HepG2 (cell line): ENCODE data around the gene UBE2C. TPM values are rescaled to one million over a fixed set of nuclear protein-coding genes. Genes with fewer than 3 reads are reported as not detected.

ENCODE experiments used
- ATAC-seq: fragments of 200-7000 bp; cut with Tn5 transposase; 3 replicates; pipeline ENCODE4 v1.9.1; 2020; ENCODE audit warnings: mild to moderate bottlenecking, moderate library complexity
- BruUV-seq: library from RNA; stranded (reverse); fragments of 400-500 nt; replicated peaks from 2 replicates; lab custom pipeline; 2021; lab: Mats Ljungman, UMichigan
- CTCF ChIA-PET: fragments of 300-600 bp; formaldehyde crosslinking; extraction: SDS; loops from one replicate; lab custom pipeline; 2021; ENCODE audit warnings: low total read pairs, inconsistent platforms, low intra/inter-chr PET ratio; lab: Yijun Ruan, JAX
- POLR2A ChIA-PET: fragments of 350-600 bp; sonication (Branson Sonifier 250); formaldehyde crosslinking; loops from one replicate; lab custom pipeline; 2020; ENCODE audit warnings: antibody characterized with exemption, inconsistent platforms; lab: Yijun Ruan, JAX
- DNase-seq: peaks from one replicate; pipeline ENCODE4 v3.0.0-alpha.2; 2015; ENCODE audit warnings: low spot score
- FAIRE-seq: peaks from 3 replicates; lab custom pipeline; 2011; peaks lifted over from hg19 to GRCh38; lab: Jason Lieb, UNC
- H2AFZ ChIP-seq: one replicate; pipeline ENCODE4 v1.6.1; 2011; ENCODE audit warnings: low read length, inconsistent platforms
- H3K27ac ChIP-seq: fragments of 300-600 bp; 3 replicates; pipeline ENCODE4 v1.8.0; 2011; ENCODE audit warnings: mixed run types, mild to moderate bottlenecking, mixed read lengths, low read length, inconsistent platforms; ENCODE audit not compliant: insufficient read depth; ENCODE audit errors: extremely low read length
- H3K27me3 ChIP-seq, 2 experiments: fragments of 200-600 bp in 1 of 2; 2 replicates in 1 of 2; 3 replicates in 1 of 2; pipeline versions ENCODE4 v1.6.0 to v1.8.0; 2011; ENCODE audit warnings: low read length in 2 of 2, mild to moderate bottlenecking in 2 of 2, moderate library complexity in 2 of 2, inconsistent platforms in 1 of 2; ENCODE audit not compliant: insufficient read depth in 2 of 2, control insufficient read depth in 1 of 2
- H3K36me3 ChIP-seq, 2 experiments: fragments of 200-600 bp in 1 of 2; replicated peaks in 1 of 2; 2 replicates in 1 of 2; 3 replicates in 1 of 2; pipeline versions ENCODE4 v1.5.1 to v1.8.0; 2011; ENCODE audit warnings: low read length in 2 of 2, inconsistent platforms in 1 of 2; ENCODE audit not compliant: insufficient read depth in 2 of 2, control insufficient read depth in 1 of 2
- H3K4me1 ChIP-seq: 2 replicates; pipeline ENCODE4 v1.5.1; 2012; ENCODE audit warnings: low read length, inconsistent platforms; ENCODE audit not compliant: insufficient read depth
- H3K4me2 ChIP-seq: 2 replicates; pipeline ENCODE4 v1.6.0; 2011; ENCODE audit warnings: low read depth, low read length, inconsistent platforms
- H3K4me3 ChIP-seq, 3 experiments: fragments of 200-600 bp in 1 of 3; sonication (generic), shearing (Covaris generic) in 1 of 3; replicated peaks in 1 of 3; 2 replicates each; pipeline ENCODE4 v1.5.1; 2011 to 2016; ENCODE audit warnings: low read length in 3 of 3, inconsistent platforms in 2 of 3, low read depth in 2 of 3, mild to moderate bottlenecking in 2 of 3, control low read depth in 1 of 3, mixed read lengths in 1 of 3; ENCODE audit not compliant: insufficient read depth in 1 of 3
- H3K79me2 ChIP-seq: one replicate; pipeline ENCODE4 v1.6.1; 2011; ENCODE audit warnings: low read length, inconsistent platforms; ENCODE audit not compliant: insufficient read depth
- H3K9ac ChIP-seq: 2 replicates; pipeline ENCODE4 v1.6.0; 2011; ENCODE audit warnings: mild to moderate bottlenecking, low read depth, low read length, inconsistent platforms; ENCODE audit not compliant: insufficient read depth
- H3K9me3 ChIP-seq: 2 replicates; pipeline ENCODE4 v1.5.1; 2012; ENCODE audit warnings: mild to moderate bottlenecking, low read length
- H4K20me1 ChIP-seq: 2 replicates; pipeline ENCODE4 v1.6.0; 2011; ENCODE audit warnings: inconsistent platforms, mild to moderate bottlenecking, low read length, moderate library complexity; ENCODE audit not compliant: insufficient read depth
- ARNT ChIP-seq: fragments of 450-650 bp; IDR thresholded peaks from 2 replicates; pipeline ENCODE4 v1.6.1; 2017
- ZNF569 ChIP-seq: sonication (generic); formaldehyde crosslinking; IDR thresholded peaks from 2 replicates; pipeline ENCODE4 v1.5.0; 2020; ENCODE audit warnings: mild to moderate bottlenecking, missing genetic modification reagents, moderate library complexity, borderline replicate concordance
- WGBS: methylation state at CpG from one replicate; pipeline ENCODE4 v1.1.6; 2017; ENCODE audit warnings: low lambda C conversion rate; 5-methylcytosine and 5-hydroxymethylcytosine counted together
- in situ Hi-C: cut with HindIII; loops from 2 replicates; pipeline ENCODE4 v1.10.0; 2017; ENCODE audit warnings: low pct_unique_long_range_greater_than_20kb; ENCODE audit not compliant: extremely low pct_ligation_motif_present
- intact Hi-C: fragments of 100-400 bp; cut with micrococcal nuclease; formaldehyde crosslinking; loops from one replicate; pipeline ENCODE4 v1.10.0; 2022; ENCODE audit not compliant: unreplicated experiment
- polyA plus RNA-seq, 8 experiments: library from polyadenylated mRNA; depleted of rRNA in 3 of 8; stranded (reverse) in 7 of 8; unstranded in 1 of 8; fragments of >200 nt; fragmentation: Illumina TruSeq in 4 of 8; extraction: Trizol in 4 of 8; gene quantifications; 2 replicates each; pipeline versions ENCODE4 v1.2.1 to v1.2.3, GENCODE V29; 2011 to 2016; ENCODE audit warnings: low read depth in 4 of 8, missing spikeins in 1 of 8, mixed read lengths in 1 of 8; ENCODE audit not compliant: insufficient read depth in 1 of 8
- total RNA-seq, 5 experiments: library from RNA; depleted of rRNA; stranded (reverse); fragments of >200 nt; fragmentation: Illumina TruSeq; extraction: Trizol; gene quantifications; 2 replicates each; pipeline ENCODE4 v1.2.3, GENCODE V29; 2016; ENCODE audit warnings: low read depth in 1 of 5
- TF ChIP-seq, protein P1 (sequence below): IDR thresholded peaks from 2 replicates; pipeline ENCODE4 v1.6.1; 2016; ENCODE audit warnings: low read depth, missing genetic modification reagents, missing compliant biosample characterization

UBE2C gene
- total and polyA plus RNA-seq, 2 of the 13 experiments (the other 11 are each of a cell fraction or from before 2014, with no cell fraction given) = 100 to 123 TPM

DNA sequence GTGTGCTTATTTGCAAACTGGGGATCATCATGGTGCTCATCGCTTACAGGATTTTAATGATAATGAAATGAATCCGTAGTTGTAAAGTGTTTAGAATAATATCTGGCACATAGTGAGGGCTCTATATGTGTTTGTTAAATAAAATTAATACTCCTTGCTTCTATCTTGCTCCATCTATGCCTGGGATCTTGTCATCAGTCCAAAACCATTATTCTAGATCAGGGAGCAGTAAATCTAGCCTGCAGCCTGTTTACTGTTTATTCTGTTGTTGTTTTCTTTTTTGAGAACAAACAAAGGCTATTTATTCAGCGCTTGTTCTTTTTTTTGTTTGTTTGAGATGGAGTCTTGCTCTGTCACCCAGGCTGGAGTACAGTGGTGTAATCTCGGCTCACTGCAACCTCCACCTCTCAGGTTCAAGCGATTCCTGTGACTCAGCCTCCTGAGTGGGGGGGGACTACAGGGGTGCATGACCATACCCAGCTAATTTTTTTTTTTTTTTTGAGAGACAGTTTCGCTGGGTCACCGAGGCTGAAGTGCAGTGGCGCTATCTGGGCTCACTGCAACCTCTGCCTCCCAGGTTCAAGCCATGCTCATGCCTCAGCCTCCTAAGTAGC is 36.6 kb downstream of the UBE2C start:
- no peak for DNase-seq
- Histone ChIP-seq H4K20me1 (no peaks in the 10 kb centered on the region), H3K79me2 (no peaks in the 10 kb centered on the region), H3K27ac (no peak overlapping the region), H3K36me3 (peaks cover 11 to 19% of the 10 kb centered on the region in 2 experiments), H3K9me3 (no peaks in the 10 kb centered on the region), H3K4me3 (no peak overlapping the region), H2AFZ (no peak overlapping the region), H3K4me2 (no peak overlapping the region), H3K27me3 (no peaks in the 10 kb centered on the region), H3K4me1 (peaks cover 4% of the 10 kb centered on the region; the same call in 1 of the 2 replicates), H3K9ac (no peak overlapping the region)
- FAIRE-seq = no peak
- no peak for TF ChIP-seq ZNF569 (CRISPR knock-in tag)
- TF ChIP-seq ARNT = no peak
- TF ChIP-seq, protein P1, sequence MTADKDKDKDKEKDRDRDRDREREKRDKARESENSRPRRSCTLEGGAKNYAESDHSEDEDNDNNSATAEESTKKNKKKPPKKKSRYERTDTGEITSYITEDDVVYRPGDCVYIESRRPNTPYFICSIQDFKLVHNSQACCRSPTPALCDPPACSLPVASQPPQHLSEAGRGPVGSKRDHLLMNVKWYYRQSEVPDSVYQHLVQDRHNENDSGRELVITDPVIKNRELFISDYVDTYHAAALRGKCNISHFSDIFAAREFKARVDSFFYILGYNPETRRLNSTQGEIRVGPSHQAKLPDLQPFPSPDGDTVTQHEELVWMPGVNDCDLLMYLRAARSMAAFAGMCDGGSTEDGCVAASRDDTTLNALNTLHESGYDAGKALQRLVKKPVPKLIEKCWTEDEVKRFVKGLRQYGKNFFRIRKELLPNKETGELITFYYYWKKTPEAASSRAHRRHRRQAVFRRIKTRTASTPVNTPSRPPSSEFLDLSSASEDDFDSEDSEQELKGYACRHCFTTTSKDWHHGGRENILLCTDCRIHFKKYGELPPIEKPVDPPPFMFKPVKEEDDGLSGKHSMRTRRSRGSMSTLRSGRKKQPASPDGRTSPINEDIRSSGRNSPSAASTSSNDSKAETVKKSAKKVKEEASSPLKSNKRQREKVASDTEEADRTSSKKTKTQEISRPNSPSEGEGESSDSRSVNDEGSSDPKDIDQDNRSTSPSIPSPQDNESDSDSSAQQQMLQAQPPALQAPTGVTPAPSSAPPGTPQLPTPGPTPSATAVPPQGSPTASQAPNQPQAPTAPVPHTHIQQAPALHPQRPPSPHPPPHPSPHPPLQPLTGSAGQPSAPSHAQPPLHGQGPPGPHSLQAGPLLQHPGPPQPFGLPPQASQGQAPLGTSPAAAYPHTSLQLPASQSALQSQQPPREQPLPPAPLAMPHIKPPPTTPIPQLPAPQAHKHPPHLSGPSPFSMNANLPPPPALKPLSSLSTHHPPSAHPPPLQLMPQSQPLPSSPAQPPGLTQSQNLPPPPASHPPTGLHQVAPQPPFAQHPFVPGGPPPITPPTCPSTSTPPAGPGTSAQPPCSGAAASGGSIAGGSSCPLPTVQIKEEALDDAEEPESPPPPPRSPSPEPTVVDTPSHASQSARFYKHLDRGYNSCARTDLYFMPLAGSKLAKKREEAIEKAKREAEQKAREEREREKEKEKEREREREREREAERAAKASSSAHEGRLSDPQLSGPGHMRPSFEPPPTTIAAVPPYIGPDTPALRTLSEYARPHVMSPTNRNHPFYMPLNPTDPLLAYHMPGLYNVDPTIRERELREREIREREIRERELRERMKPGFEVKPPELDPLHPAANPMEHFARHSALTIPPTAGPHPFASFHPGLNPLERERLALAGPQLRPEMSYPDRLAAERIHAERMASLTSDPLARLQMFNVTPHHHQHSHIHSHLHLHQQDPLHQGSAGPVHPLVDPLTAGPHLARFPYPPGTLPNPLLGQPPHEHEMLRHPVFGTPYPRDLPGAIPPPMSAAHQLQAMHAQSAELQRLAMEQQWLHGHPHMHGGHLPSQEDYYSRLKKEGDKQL (CRISPR knock-in tag) = no peak
- BruUV-seq = no TSS peak
- ChIA-PET CTCF (no interaction called here), POLR2A (interaction anchor here (0.8 to 2.0 kb wide), 2 partner anchors 10 to 121 kb away, joined by 3 to 6 read pairs; no protein-coding TSS in a partner anchor)
- in situ Hi-C loops (no loop called here), intact Hi-C loops (no loop called here)
- ATAC-seq = no peak
- 93% methylated on average over 8 of the region's 8 CpGs for WGBS
